GM12801 (cell line): Measurements from ENCODE around the gene RTN4R.

Source experiments
- TF ChIP-seq, protein P1 (sequence below): IDR thresholded peaks from one replicate; pipeline ENCODE4 v1.5.1; 2011; ENCODE audit warnings: control low read depth; ENCODE audit not compliant: insufficient read length; ENCODE audit errors: extremely low read depth

RTN4R gene

DNA sequence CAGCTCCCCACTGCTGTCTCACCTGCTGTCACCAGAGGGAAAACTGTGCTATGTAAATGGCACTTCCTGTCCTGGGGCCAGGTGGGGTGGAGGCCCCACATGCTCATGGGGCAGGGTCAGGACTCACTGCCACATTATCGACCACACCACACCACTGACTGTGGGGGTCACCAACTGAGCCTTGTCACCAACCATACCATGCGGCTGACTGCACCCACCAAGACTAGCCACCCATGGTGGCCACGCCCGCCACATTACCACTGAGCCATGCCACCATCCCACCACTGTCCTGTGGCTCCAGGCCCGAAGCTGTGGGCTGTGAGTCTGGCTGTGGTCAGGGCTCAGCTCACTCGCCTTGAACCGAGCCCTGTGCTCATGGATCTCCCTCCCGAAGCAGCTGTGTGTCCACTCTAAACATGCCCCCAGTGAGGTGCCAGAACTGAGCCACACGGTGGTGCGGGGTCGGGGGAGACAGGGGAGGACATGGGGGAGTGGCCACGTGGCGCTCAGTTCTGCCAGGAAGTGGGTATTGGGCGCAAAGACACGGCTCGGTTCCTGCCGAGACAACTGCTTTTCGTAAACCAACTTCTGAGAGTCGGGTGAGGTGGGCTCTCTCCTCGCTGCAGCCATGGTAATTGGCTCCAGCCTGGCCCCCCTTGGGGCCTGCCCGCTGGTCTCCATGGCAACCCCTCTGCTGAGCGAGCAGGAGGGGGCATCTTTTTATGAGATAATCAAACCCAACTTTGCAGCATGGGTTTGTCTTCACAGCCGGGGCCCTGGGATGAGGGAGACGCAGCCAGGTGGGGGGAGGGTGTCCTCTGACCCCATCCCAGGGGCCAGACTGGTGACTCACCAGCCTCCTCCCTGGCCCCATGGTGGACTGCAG lies 23.2 kb downstream of the RTN4R start:
- TF ChIP-seq, protein P1, sequence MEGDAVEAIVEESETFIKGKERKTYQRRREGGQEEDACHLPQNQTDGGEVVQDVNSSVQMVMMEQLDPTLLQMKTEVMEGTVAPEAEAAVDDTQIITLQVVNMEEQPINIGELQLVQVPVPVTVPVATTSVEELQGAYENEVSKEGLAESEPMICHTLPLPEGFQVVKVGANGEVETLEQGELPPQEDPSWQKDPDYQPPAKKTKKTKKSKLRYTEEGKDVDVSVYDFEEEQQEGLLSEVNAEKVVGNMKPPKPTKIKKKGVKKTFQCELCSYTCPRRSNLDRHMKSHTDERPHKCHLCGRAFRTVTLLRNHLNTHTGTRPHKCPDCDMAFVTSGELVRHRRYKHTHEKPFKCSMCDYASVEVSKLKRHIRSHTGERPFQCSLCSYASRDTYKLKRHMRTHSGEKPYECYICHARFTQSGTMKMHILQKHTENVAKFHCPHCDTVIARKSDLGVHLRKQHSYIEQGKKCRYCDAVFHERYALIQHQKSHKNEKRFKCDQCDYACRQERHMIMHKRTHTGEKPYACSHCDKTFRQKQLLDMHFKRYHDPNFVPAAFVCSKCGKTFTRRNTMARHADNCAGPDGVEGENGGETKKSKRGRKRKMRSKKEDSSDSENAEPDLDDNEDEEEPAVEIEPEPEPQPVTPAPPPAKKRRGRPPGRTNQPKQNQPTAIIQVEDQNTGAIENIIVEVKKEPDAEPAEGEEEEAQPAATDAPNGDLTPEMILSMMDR, result no peak

DNA sequence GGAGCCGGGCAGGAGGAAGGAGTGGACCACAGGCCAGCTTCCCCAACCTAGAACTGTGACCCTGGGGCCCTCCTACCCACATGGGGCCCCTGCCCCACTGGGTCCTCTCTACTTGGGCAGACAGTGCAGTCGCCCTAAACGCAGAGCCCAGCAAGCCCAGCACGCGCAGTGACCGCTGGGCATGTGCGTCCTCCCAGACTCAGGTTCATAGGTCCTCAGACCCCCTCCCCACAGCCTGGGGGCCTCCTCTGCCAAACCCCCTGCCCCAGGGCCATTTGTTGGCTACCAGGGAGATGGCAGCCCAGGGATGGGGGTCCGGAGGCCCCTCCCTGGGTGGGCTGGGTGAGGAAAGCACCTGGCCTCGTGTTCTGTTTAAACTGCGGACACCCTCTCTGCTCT lies 23.9 kb downstream of the RTN4R start:
- TF ChIP-seq, protein P1, result no peak

DNA sequence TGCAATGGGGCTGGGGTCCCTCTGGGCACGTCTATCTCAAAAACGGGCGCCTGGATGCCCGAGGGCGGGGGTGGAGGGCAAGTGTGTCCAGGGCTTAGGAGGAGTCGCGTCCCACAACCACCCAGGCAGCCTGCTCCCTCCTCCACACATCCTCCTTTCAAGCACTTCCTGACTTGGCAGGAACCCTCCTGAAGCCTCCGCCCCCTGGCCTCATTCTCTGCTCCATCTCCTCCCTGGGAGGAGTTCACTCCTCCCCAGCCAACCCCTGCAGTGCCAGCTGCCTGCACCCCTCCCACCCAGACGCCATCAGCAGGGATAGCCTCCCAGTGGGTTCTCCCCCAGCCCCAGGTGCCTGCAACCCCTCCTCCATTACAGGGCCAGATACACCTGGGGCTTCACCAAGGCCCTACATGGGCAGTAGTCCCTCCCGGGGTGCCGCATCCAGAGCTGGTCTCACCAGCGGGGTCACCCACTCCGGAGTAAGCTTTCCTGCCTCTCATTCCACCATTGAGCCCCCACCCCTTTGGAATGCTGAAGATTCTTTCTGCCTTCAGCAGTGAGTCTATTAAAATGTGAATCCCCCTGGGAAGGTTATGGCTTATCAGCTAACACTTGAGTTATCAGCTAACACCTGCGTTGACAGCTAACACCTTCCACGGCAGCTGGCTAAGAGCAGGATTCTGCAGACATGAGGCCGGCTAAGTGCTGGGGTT lies 24.4 kb downstream of the RTN4R start:
- TF ChIP-seq, protein P1, result no peak

DNA sequence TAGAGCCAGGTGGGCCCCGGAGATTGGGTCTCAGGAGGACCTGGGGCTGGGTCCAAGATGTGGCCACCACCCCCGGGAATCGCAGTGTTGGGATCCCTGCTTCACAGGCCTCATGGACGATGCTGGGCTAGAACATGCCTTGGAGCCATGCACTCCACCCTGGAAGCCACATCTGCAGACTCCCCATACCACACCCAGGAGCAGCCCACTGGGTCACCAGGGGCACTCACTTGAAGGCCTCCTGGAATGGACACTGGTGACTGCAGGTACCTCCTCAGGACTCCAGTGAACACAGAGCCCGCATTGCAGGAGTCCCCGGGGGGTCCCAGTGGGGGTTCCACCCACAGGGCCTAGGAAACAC lies 25.0 kb downstream of the RTN4R start:
- TF ChIP-seq, protein P1, result no peak

DNA sequence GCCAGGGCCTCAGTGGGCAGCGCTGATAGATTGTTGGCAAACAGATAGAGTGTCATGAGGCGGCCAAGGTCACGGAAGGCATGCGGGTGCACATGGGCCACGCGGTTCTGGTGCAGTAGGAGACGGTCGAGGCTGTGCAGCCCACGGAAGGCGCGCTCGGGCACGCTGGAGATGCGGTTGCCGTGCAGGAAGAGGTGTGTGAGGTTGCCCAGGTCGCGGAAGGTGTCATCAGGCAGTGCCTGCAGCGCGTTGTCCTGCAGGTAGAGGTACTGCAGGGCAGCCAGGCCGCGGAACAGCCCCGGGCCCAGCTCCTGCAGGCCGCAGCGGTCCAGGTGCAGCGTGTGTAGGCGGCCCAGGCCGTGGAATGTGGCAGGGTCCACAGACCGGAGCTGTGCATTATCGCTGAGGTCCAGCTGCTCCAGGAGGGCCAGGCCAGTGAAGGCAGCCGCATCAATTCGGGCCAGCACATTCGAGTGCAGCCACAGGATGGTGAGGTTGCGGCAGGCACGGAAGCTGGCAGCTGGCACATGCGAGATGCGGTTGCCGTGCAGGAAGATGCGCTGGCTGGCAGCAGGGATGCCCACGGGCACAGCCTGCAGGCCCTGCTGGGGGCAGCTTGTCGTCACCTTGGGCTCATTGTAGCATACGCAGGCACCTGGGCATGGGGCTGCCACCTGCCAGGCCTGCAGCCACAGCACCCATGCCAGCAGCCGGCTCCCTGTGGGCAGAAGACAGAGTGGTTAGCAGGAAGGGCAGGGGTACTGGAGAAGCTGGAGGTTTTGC lies 25.5 kb downstream of the RTN4R start:
- TF ChIP-seq, protein P1, result no peak

DNA sequence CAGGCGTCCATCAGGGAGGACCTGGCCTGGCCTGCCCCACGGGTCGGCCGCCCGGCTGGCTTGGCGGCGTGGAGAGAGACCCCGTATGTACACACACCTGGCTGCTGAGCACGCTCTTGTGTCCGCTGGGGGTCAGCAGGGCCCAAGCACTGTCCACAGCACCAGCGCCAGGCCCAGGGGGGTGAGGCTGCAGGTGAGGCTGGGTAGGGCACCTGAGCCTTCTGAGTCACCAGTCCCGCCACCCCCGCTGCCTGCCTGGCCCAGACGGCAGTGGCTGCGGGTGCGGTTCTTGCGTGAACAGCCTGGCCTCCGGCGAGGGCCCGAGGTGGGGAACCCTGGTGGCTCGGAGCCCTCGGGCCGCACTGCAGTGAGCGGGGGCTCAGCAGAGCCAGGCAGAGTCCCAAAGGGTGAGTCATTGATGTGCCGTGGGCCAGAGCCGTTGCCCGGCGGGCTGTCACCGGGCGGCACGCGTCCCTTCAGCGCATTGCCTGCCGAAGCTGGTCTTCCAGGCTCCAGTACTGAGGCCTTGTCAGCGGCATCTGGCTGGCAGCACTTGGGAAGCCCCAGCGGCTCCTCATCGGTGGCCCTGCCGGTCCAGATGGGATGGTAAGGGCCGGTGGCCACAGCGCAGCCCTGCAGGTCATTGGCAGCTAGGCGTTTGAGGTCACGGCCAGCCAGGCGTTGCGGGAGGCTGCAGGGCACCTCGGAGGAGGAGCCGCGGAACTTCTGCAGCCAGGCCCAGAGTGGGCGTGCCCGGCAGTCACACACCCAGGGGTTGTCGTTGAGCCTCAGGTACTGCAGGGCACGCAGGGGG lies 26.3 kb downstream of the RTN4R start:
- TF ChIP-seq, protein P1, result no peak

DNA sequence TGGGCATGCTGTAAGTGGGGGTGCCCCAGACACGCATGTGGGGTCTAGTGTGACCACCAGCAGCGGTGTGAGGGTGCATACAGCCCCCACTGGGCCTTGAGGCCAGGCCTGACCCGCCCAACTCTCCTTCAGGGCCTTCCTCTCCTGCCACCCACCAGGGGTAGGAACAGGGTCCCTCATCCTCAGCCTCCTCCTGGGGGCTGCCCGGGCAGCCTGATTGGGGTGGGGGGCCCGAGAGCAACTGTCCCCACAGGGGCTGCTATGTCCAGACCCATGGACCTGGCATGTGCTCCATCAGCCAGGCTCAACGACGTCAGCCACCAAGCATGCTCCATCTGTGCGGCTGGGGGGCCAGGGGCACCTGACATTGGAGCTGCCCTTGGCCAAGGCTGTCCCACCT lies 27.2 kb downstream of the RTN4R start:
- TF ChIP-seq, protein P1, result no peak
